Osteocyte (in vitro differentiated cells): ENCODE data around the gene PRDM2. TPM values are rescaled to one million over a fixed set of nuclear protein-coding genes. Genes with fewer than 3 reads are reported as not detected.

Experiments
- DNase-seq: peaks from one replicate; pipeline ENCODE4 v3.0.0; 2021; ENCODE audit warnings: mixed read lengths; ENCODE audit not compliant: unreplicated experiment; ENCODE audit errors: extremely low spot score
- H3K27ac Mint-ChIP-seq: one replicate; pipeline ENCODE4 v1.8.0; 2021; ENCODE audit warnings: mild to moderate bottlenecking, mixed read lengths; ENCODE audit not compliant: unreplicated experiment
- H3K27me3 Mint-ChIP-seq: one replicate; pipeline ENCODE4 v1.8.0; 2021; ENCODE audit warnings: mixed read lengths; ENCODE audit not compliant: unreplicated experiment
- H3K36me3 Mint-ChIP-seq: one replicate; pipeline ENCODE4 v1.8.0; 2021; ENCODE audit warnings: mixed read lengths; ENCODE audit not compliant: unreplicated experiment
- H3K4me1 Mint-ChIP-seq: one replicate; pipeline ENCODE4 v1.8.0; 2021; ENCODE audit warnings: mixed read lengths; ENCODE audit not compliant: unreplicated experiment
- H3K4me3 Mint-ChIP-seq: one replicate; pipeline ENCODE4 v1.8.0; 2021; ENCODE audit warnings: mild to moderate bottlenecking, moderate library complexity, mixed read lengths; ENCODE audit not compliant: unreplicated experiment
- H3K9me3 Mint-ChIP-seq: one replicate; pipeline ENCODE4 v1.8.0; 2021; ENCODE audit warnings: mixed read lengths; ENCODE audit not compliant: unreplicated experiment
- CTCF ChIP-seq: fragments of 200-600 bp; sonication (generic); IDR thresholded peaks from 2 replicates; pipeline ENCODE4 v1.5.0; 2021; ENCODE audit warnings: antibody characterized with exemption, mild to moderate bottlenecking, moderate library complexity
- total RNA-seq: library from RNA; stranded (reverse); gene quantifications from 2 replicates; pipeline ENCODE4 v1.2.1, GENCODE V29; 2021

Gene PRDM2
- total RNA-seq, 1 donor from 2014 or later: 51.7 TPM

- Mint-ChIP-seq H3K36me3 (peaks cover 18% of the 10 kb centered on the region), H3K27ac (no peak overlapping the region), H3K4me1 (no peaks in the 10 kb centered on the region), H3K9me3 (no peaks in the 10 kb centered on the region), H3K27me3 (no peaks in the 10 kb centered on the region), H3K4me3 (no peak overlapping the region)
- TF ChIP-seq CTCF: no peak
- no peak for DNase-seq
These were observed 94.5 kb downstream of the PRDM2 start for GRCh38 chr1:13794231-13795187.

GRCh38 chr1:13797397-13797796 is 97.4 kb downstream of the PRDM2 start:
- H3K4me3 Mint-ChIP-seq: no peak overlapping the region
- H3K36me3 Mint-ChIP-seq: peaks cover 18% of the 10 kb centered on the region
- no peaks in the 10 kb centered on the region for H3K4me1 Mint-ChIP-seq
- no peak overlapping the region for H3K27ac Mint-ChIP-seq
- DNase-seq: no peak
- no peak for TF ChIP-seq CTCF
- H3K27me3 Mint-ChIP-seq: no peaks in the 10 kb centered on the region
- H3K9me3 Mint-ChIP-seq: no peaks in the 10 kb centered on the region

GRCh38 chr1:13798120-13798519 is 98.1 kb downstream of the PRDM2 start:
- TF ChIP-seq CTCF: no peak
- peaks cover 20% of the 10 kb centered on the region for H3K36me3 Mint-ChIP-seq
- no peaks in the 10 kb centered on the region for H3K9me3 Mint-ChIP-seq
- no peaks in the 10 kb centered on the region for H3K4me1 Mint-ChIP-seq
- H3K4me3 Mint-ChIP-seq: no peak overlapping the region
- no peak overlapping the region for H3K27ac Mint-ChIP-seq
- no peaks in the 10 kb centered on the region for H3K27me3 Mint-ChIP-seq
- DNase-seq: no peak

- no peak overlapping the region for H3K27ac Mint-ChIP-seq
- no peak overlapping the region for H3K4me3 Mint-ChIP-seq
- no peaks in the 10 kb centered on the region for H3K9me3 Mint-ChIP-seq
- TF ChIP-seq CTCF: no peak
- H3K36me3 Mint-ChIP-seq: peaks cover 10% of the 10 kb centered on the region
- H3K27me3 Mint-ChIP-seq: no peaks in the 10 kb centered on the region
- H3K4me1 Mint-ChIP-seq: no peaks in the 10 kb centered on the region
- DNase-seq: no peak
These were observed 99.7 kb downstream of the PRDM2 start for GRCh38 chr1:13799502-13800283.

- Mint-ChIP-seq H3K4me1 (no peaks in the 10 kb centered on the region), H3K4me3 (no peak overlapping the region), H3K27ac (no peak overlapping the region)
These were observed 101.2 kb downstream of the PRDM2 start for GRCh38 chr1:13801232-13801631.

More at GRCh38 chr1:13801232-13801631, 101.2 kb downstream of the PRDM2 start:
- Mint-ChIP-seq H3K27me3 (no peaks in the 10 kb centered on the region), H3K36me3 (peaks cover 6% of the 10 kb centered on the region), H3K9me3 (no peaks in the 10 kb centered on the region)
- no peak for TF ChIP-seq CTCF
- DNase-seq: no peak
